NT2/D1 (cell line): ENCODE data around the gene DYNLRB2.

Experiments used
- SUZ12 ChIP-seq: IDR thresholded peaks from 2 replicates; pipeline ENCODE4 v1.6.1; 2011; ENCODE audit not compliant: insufficient read length, insufficient read depth; ENCODE audit errors: extremely low read depth
- YY1 ChIP-seq: IDR thresholded peaks from 2 replicates; pipeline ENCODE4 v1.6.1; 2011; ENCODE audit not compliant: insufficient read length, insufficient read depth
- ZNF274 ChIP-seq: IDR thresholded peaks from 2 replicates; pipeline ENCODE4 v1.6.1; 2011; ENCODE audit warnings: mild to moderate bottlenecking, low read depth, low read length

DNA sequence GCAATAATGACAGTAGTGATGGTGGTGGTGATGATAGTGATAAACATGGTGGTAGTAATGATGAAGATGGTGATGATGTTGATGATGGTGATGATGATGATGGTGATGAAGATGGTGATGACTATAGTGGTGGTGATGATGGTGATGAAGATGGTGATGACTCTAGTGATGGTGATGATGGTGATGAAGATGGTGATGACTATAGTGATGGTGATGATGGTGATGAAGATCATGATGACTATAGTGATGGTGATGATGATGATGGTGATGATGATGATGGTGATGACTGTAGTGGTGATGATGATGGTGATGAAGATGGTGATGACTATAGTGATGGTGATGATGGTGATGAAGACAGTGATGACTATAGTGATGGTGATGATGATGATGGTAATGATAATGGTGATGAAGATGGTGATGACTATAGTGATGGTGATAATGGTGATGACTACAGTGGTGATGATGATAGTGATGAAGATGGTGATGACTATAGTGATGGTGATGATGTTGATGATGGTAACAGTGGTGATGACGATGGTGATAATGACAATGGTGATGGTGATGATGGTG lies 35.6 kb downstream of the DYNLRB2 start:
- no peak for TF ChIP-seq SUZ12
- TF ChIP-seq YY1 = no peak
- TF ChIP-seq ZNF274 = no peak
